Measurements from ENCODE around the gene CCDC9. TPM values are rescaled to one million over a fixed set of nuclear protein-coding genes. Genes with fewer than 3 reads are reported as not detected.

Gene CCDC9
- total and polyA plus RNA-seq, 2 of the 13 experiments (the other 11 are each of a cell fraction or from before 2014, with no cell fraction given): 2.9 to 6.3 TPM

DNA sequence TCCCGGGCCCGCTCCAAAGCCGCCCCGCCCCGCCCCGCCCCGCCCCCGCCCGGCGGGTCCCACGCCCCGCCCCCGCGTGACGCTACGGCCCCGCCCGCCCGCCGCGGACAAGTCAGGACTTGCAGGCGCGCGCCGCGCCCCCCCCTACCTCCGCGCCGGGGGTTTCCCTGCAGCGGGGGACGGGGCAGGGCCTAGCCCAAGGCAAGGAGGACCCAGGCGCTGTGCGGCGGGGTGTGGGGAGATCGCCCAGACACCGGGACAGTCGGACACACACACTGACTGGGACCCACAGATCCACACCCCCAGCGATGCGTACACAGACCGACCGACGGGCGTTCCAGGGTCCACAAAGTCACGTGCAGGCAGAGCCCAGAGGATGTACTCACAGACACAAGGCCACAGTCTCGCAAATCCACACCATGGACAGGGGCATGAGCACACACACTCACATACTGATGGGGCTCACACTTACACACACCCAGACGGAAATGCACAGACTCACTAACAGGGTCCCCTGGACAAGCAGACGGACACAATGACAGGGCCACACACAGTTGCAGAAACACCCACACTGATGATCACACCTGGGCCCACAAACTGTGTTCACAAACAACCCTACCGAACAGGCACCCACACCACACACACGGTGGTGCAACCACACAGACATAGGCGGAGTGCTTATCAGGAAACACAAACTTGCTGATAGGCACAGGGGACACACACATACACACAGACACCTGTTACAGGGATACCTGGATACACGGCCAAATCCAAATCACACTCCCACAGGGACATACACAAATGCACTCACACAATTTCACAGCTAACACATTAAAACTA lies 24.9 kb upstream of the CCDC9 start (continued):
- TF ChIP-seq ZMYM3 (CRISPR knock-in tag; IDR thresholded peaks at IDR 0.05) (peak; percentile 73; the same call in 1 of the 2 replicates), ZNF124 (CRISPR knock-in tag; IDR thresholded peaks at IDR 0.05) (no peak), FOXM1 (CRISPR knock-in tag; IDR thresholded peaks at IDR 0.05) (no peak), PAWR (CRISPR knock-in tag; IDR thresholded peaks at IDR 0.05; ENCODE audit: borderline replicate concordance) (no peak), ZFP36L2 (CRISPR knock-in tag; IDR thresholded peaks at IDR 0.05) (no peak), ZNF33B (CRISPR knock-in tag; IDR thresholded peaks at IDR 0.05) (no peak), GATA4 (IDR thresholded peaks at IDR 0.05; ENCODE audit: borderline replicate concordance, low read depth) (0 out of 2 replicates have a peak, but pooled peaks have one; percentile 20), ZNF768 (CRISPR knock-in tag; IDR thresholded peaks at IDR 0.05) (no peak; the same call in 1 of the 2 replicates), FOXC1 (CRISPR knock-in tag; IDR thresholded peaks at IDR 0.05; ENCODE audit: borderline replicate concordance) (peak; percentile 82; the same call in 1 of the 2 replicates), MATR3 (CRISPR knock-in tag; IDR thresholded peaks at IDR 0.05) (no peak), PHF20 (CRISPR knock-in tag; IDR thresholded peaks at IDR 0.05) (0 out of 2 replicates have a peak, but pooled peaks have one; percentile 43), JUND (CRISPR knock-in tag; IDR thresholded peaks at IDR 0.05) (peak; percentile 8; the same call in 1 of the 2 replicates), SIN3A (IDR thresholded peaks at IDR 0.05; ENCODE audit: borderline replicate concordance, low read depth, low read length) (peak; percentile 65; the same call in 1 of the 2 replicates)
- TF ChIP-seq, protein P1, sequence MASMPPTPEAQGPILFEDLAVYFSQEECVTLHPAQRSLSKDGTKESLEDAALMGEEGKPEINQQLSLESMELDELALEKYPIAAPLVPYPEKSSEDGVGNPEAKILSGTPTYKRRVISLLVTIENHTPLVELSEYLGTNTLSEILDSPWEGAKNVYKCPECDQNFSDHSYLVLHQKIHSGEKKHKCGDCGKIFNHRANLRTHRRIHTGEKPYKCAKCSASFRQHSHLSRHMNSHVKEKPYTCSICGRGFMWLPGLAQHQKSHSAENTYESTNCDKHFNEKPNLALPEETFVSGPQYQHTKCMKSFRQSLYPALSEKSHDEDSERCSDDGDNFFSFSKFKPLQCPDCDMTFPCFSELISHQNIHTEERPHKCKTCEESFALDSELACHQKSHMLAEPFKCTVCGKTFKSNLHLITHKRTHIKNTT (CRISPR knock-in tag; IDR thresholded peaks at IDR 0.05): no peak
- TF ChIP-seq, protein P2, sequence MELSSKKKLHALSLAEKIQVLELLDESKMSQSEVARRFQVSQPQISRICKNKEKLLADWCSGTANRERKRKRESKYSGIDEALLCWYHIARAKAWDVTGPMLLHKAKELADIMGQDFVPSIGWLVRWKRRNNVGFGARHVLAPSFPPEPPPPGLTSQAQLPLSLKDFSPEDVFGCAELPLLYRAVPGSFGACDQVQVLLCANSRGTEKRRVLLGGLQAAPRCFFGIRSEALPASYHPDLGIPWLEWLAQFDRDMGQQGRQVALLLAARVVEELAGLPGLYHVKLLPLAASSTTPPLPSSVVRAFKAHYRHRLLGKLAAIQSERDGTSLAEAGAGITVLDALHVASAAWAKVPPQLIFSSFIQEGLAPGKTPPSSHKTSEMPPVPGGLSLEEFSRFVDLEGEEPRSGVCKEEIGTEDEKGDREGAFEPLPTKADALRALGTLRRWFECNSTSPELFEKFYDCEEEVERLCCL (CRISPR knock-in tag; IDR thresholded peaks at IDR 0.05; ENCODE audit: borderline replicate concordance): no peak
- TF ChIP-seq, protein P3, sequence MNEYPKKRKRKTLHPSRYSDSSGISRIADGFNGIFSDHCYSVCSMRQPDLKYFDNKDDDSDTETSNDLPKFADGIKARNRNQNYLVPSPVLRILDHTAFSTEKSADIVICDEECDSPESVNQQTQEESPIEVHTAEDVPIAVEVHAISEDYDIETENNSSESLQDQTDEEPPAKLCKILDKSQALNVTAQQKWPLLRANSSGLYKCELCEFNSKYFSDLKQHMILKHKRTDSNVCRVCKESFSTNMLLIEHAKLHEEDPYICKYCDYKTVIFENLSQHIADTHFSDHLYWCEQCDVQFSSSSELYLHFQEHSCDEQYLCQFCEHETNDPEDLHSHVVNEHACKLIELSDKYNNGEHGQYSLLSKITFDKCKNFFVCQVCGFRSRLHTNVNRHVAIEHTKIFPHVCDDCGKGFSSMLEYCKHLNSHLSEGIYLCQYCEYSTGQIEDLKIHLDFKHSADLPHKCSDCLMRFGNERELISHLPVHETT (CRISPR knock-in tag; conservative IDR thresholded peaks at IDR 0.05): no peak; the same call in 1 of the 2 replicates
- TF ChIP-seq, protein P4, sequence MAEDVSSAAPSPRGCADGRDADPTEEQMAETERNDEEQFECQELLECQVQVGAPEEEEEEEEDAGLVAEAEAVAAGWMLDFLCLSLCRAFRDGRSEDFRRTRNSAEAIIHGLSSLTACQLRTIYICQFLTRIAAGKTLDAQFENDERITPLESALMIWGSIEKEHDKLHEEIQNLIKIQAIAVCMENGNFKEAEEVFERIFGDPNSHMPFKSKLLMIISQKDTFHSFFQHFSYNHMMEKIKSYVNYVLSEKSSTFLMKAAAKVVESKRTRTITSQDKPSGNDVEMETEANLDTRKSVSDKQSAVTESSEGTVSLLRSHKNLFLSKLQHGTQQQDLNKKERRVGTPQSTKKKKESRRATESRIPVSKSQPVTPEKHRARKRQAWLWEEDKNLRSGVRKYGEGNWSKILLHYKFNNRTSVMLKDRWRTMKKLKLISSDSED (CRISPR knock-in tag; IDR thresholded peaks at IDR 0.05): 0 out of 2 replicates have a peak, but pooled peaks have one; percentile 66
- TF ChIP-seq, protein P5, sequence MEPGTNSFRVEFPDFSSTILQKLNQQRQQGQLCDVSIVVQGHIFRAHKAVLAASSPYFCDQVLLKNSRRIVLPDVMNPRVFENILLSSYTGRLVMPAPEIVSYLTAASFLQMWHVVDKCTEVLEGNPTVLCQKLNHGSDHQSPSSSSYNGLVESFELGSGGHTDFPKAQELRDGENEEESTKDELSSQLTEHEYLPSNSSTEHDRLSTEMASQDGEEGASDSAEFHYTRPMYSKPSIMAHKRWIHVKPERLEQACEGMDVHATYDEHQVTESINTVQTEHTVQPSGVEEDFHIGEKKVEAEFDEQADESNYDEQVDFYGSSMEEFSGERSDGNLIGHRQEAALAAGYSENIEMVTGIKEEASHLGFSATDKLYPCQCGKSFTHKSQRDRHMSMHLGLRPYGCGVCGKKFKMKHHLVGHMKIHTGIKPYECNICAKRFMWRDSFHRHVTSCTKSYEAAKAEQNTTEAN (CRISPR knock-in tag; conservative IDR thresholded peaks at IDR 0.05): peak; percentile 99
- TF ChIP-seq, protein P6, sequence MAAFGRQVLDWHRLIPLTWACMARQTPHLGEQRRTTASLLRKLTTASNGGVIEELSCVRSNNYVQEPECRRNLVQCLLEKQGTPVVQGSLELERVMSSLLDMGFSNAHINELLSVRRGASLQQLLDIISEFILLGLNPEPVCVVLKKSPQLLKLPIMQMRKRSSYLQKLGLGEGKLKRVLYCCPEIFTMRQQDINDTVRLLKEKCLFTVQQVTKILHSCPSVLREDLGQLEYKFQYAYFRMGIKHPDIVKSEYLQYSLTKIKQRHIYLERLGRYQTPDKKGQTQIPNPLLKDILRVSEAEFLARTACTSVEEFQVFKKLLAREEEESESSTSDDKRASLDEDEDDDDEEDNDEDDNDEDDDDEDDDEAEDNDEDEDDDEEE (CRISPR knock-in tag; IDR thresholded peaks at IDR 0.05): peak; percentile 76; the same call in 1 of the 2 replicates
